Motor neuron (in vitro differentiated cells): ENCODE measurements around the gene ABCC10. TPM values are rescaled to one million over a fixed set of nuclear protein-coding genes. Genes with fewer than 3 reads are reported as not detected.
"Not testable (repeated sequence)": the region's sequence is repeated elsewhere in the genome, so short reads cannot be mapped to it uniquely, and the experiment has no call there.

Experiments
- ATAC-seq, 8 experiments: fragments of 200-7000 bp; cut with Tn5 transposase; replicated peaks in 6 of 8; 2 replicates each; pipeline ENCODE4 v1.8.0; 2021; ENCODE audit warnings: mild to moderate bottlenecking in 8 of 8, moderate library complexity in 8 of 8
- H3K27ac ChIP-seq, 2 donors: fragments of 250-450 bp; sonication (Bioruptor Pico); 2 replicates each; pipeline ENCODE4 v1.9.0; 2021; ENCODE audit warnings: antibody characterized with exemption in 2 of 2, mild to moderate bottlenecking in 2 of 2, moderate library complexity in 1 of 2
- H3K4me1 ChIP-seq, 2 donors: fragments of 250-450 bp; sonication (Bioruptor Pico); replicated peaks in 1 of 2; 2 replicates each; pipeline ENCODE4 v1.6.1; 2021; ENCODE audit warnings: antibody characterized with exemption in 2 of 2, mild to moderate bottlenecking in 2 of 2, moderate library complexity in 1 of 2
- H3K4me3 ChIP-seq, 5 donors: fragments of 250-450 bp; sonication (Bioruptor Pico); 2 replicates each; pipeline ENCODE4 v1.9.0; 2021; ENCODE audit warnings: antibody characterized with exemption in 5 of 5, mild to moderate bottlenecking in 5 of 5, moderate library complexity in 4 of 5
- WGBS, 10 experiments: fragments of 450-650 bp; shearing (Covaris generic); methylation state at CpG; one replicate each; pipeline ENCODE4 v1.0.0; 2022; 5-methylcytosine and 5-hydroxymethylcytosine counted together
- in situ Hi-C, 9 experiments: fragments of 400-800 bp; cut with MboI; loops; one replicate each; pipeline ENCODE4 v1.15.0; 2021; ENCODE audit warnings: low sequenced_read_pairs in 9 of 9, low pct_unique_long_range_greater_than_20kb in 2 of 9; ENCODE audit not compliant: unreplicated experiment in 9 of 9
- total RNA-seq, 8 experiments: library from RNA; unstranded; fragments of 300-600 nt; gene quantifications; 2 replicates each; pipeline versions ENCODE4 v1.2.3 to v1.2.4, GENCODE V29; 2022

ABCC10 gene
- total RNA-seq, 8 experiments from 2014 or later: 10.3 to 70.3 (median 16.4) TPM

DNA sequence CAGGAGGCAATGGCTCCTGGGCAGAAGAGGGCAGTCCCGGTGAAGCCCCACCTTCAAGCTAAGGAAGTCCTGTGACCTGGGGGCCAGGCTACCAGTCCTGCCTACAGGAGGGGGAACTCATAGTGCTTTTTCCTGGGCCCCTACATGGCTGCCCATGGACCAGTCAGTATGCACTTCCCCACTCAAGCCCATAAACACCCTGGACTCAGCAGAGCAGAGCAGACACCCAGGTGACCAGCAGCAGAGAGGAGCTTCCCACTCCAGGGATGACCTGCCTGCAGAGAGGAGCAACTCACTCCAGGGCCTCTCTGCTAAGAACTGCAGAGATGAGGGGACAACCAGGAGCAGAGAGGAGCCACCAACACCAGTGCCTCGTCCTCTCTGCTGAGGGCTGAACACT, 14.3 kb upstream of the ABCC10 start:
- WGBS, 10 experiments: 0 to 80% (median 60%) methylated on average over 1 of the region's 2 CpGs; no CpG with 5 or more reads in 5 of the 10 experiments
- ATAC-seq: no peak

DNA sequence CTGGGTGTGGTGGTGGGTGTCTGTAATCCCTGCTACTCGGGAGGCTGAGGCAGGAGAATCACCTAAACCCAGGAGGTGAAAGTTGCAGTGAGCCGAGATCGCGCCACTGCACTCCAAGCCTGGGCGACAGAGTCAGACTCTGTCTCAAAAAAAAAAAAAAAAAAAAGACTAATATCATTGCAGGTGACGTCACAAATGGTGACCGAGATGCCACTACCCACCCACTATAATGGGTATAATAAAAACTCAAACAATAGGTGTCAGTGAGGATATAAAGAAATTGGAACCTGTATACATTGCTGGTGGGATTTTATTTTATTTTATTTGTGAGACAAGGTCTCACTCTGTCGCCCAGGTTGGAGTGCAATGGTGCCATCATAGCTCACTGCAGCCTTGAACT, 12.1 kb upstream of the ABCC10 start:
- H3K27ac ChIP-seq, ATAC-seq, in situ Hi-C loops, H3K4me3 ChIP-seq, H3K4me1 ChIP-seq: not testable (repeated sequence)
- WGBS, 10 experiments: 20 to 94% (median 74%) methylated on average over 1 to 6 of the region's 8 CpGs; no CpG with 5 or more reads in 1 of the 10 experiments

More for the DNA sequence above, 14.3 kb upstream of the ABCC10 start:
- Histone ChIP-seq H3K27ac (no peak overlapping the region), H3K4me3 (no peak overlapping the region), H3K4me1 (no peaks in the 10 kb centered on the region)
- in situ Hi-C loops: no loop called here

DNA sequence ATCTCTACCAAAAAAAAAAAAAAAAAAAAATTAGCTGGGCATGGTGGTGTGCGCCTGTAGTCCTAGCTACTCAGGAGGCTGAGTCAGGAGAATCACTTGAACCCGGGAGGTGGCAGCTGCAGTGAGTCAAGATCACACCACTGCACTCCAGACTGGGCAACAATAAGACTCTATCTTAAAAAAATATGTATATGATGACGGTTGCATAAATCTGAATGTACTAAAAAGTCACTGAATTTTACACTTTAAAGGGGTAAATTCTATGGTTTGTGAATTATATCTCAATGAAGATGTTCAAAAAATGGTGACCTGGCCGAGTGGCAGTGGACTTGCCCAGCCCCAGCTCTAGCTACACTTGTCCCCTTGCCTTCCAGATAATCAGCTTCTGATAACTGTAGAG, 10.4 kb upstream of the ABCC10 start:
- no peak overlapping the region for H3K4me3 ChIP-seq
- ATAC-seq: no peak
- no peaks in the 10 kb centered on the region for H3K4me1 ChIP-seq
- in situ Hi-C loops: no loop called here
- no peak overlapping the region for H3K27ac ChIP-seq
- 14 to 97% (median 70%) methylated on average over 1 to 4 of the region's 4 CpGs for WGBS, 10 experiments

DNA sequence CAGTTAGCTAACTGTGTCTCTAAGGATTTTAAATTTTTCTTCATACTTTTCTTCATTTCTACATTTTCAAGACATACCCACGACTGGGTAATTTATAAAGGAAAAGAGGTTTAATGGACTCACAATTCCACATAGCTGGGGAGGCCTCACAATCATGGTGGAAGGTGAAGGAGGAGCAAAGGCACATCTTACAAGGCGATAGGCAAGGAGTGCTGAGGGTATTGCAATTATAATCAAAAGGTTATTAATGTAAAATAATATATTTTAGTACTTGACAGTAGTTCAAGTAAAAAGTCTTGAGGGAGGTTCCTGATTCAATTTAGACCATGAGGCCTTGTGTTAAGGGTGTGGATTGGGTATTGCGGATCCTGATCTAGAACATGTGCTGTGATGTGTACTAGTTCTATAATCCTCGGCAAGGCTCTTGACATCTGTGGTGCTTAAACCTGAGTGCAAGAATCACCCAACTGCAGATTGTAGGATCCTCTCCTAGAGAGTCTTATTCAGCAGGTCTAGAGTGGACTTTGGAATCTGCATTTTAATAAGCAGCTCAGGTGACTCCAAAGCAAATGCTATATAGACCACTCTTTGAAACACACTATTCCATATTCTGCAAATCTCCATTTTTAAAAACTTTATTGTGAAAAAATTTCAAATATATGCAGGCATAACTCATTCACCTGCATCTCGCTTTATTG, 7.2 kb upstream of the ABCC10 start:
- H3K4me3 ChIP-seq: no peak overlapping the region

DNA sequence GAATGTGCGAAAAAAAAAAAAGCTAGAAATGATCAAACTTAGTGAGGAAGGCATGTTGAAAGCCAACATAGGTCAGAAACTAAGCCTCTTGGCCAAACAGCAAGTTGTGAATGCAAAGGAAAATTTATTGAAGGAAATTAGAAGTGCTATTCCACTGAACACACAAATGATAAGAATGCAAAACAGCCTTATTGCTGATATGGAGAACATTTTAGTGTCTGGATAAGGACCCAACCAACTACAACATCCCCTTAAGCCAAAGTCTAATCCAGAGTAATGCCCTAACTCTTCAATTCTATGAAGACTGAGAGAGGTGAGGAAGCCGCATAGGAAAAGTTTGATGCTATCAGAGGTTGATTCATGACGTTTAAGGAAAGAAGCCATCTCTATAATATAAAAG, 5.5 kb upstream of the ABCC10 start:
- ATAC-seq: no peak
- Histone ChIP-seq H3K27ac (no peak overlapping the region), H3K4me3 (no peak overlapping the region), H3K4me1 (peaks cover 0 to under 1% of the 10 kb centered on the region in 2 donors)
- 70 to 97% (median 80%) methylated on average over 1 to 3 of the region's 3 CpGs for WGBS, 10 experiments
- in situ Hi-C loops: no loop called here

More for the DNA sequence above, 7.2 kb upstream of the ABCC10 start:
- ATAC-seq: no peak
- in situ Hi-C loops: no loop called here
- H3K4me1 ChIP-seq: no peaks in the 10 kb centered on the region
- 47 to 100% (median 52%) methylated on average over 1 to 5 of the region's 5 CpGs; no CpG with 5 or more reads in 2 of the 10 experiments for WGBS, 10 experiments
- no peak overlapping the region for H3K27ac ChIP-seq

DNA sequence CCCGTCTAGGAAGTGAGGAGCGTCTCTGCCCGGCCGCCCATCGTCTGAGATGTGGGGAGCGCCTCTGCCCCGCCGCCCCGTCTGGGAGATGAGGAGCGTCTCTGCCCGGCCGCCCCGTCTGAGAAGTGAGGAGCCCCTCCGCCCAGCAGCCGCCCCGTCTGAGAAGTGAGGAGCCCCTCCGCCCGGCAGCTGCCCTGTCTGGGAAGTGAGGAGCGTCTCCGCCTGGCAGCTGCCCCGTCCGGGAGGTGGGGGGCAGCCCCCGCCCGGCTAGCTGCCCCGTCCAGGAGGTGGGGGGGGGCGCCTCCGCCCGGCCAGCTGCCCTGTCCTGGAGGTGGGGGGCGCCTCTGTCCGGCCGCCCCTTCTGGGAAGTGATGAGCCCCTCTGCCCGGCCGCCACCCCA, 2.3 kb upstream of the ABCC10 start:
- not testable (repeated sequence) for ATAC-seq, H3K4me3 ChIP-seq, H3K27ac ChIP-seq
- H3K4me1 ChIP-seq: peaks cover 12 to 13% of the 10 kb centered on the region in 2 donors
- WGBS, 10 experiments: no CpG with 5 or more reads among the region's 33 CpGs
- in situ Hi-C loops: loop anchor here in 1 of 9 experiments (25.0 kb wide), 1 partner anchor 163 kb away; no protein-coding TSS in a partner anchor

DNA sequence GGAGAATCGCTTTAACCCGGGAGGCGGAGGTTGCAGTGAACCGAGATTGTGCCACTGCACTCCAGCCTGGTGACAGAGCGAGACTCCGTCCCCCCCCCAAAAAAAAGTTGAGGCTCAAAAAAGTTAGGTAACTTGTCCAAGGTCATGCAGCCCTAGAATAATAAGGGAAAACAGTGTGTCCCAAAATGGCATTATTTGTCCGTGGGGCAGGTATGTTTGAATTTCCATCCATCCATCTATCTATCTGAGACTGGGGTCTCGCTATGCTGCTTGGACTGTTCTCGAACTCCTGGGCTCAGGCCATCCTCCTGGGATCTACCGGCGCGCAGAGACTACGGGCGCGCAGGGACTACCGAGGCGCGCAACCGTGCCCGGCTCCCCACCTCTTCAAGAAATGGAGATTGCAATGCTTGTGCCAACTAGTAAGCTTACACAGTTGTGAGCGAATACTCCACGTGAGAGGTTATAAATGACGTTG, 374 bp upstream of the ABCC10 start:
- peak overlapping the region; percentile 79 to 90 for H3K27ac ChIP-seq
- H3K4me3 ChIP-seq: peak overlapping the region; percentile 49 to 76 (median 57)
- H3K4me1 ChIP-seq: peaks cover 12 to 13% of the 10 kb centered on the region in 2 donors
- no peak for ATAC-seq
- in situ Hi-C loops: loop anchor here in 1 of 9 experiments (25.0 kb wide), 1 partner anchor 165 kb away; no protein-coding TSS in a partner anchor
- WGBS, 10 experiments: 17 to 100% (median 90%) methylated on average over 1 to 18 of the region's 23 CpGs; no CpG with 5 or more reads in 3 of the 10 experiments

DNA sequence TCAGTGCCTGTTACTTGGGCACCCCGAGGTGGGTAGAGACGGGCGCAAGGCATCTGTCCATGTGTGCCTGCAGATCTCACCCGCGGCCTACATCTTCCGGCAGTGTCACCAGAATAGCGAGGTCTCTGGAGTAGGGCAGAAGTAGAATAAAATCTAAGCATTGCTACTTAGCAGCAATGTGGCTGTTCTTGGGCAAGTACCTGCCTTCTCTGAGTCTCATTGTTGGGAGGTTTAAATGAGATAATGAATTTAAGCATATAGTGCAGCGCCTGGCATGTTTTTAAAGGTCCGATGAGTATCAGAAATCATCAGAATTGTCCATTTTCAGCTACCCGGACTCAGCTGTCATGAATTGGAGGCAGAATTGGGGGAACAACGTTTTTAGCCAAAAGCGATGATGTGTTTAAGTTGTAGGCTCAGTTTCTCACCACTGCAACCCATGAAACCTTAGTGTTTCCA, 800 bp downstream of the ABCC10 start:
- peak overlapping the region; percentile 49 to 76 (median 57) for H3K4me3 ChIP-seq
- in situ Hi-C loops: loop anchor here in 1 of 9 experiments (25.0 kb wide), 1 partner anchor 166 kb away; no protein-coding TSS in a partner anchor
- ATAC-seq: peak in 2 of 8 experiments; percentile 21 to 31
- 0 to 25% (median 13%) methylated on average over 3 to 11 of the region's 12 CpGs; no CpG with 5 or more reads in 3 of the 10 experiments for WGBS, 10 experiments
- peak overlapping the region; percentile 79 to 90 for H3K27ac ChIP-seq
- peaks cover 12 to 13% of the 10 kb centered on the region in 2 donors for H3K4me1 ChIP-seq

DNA sequence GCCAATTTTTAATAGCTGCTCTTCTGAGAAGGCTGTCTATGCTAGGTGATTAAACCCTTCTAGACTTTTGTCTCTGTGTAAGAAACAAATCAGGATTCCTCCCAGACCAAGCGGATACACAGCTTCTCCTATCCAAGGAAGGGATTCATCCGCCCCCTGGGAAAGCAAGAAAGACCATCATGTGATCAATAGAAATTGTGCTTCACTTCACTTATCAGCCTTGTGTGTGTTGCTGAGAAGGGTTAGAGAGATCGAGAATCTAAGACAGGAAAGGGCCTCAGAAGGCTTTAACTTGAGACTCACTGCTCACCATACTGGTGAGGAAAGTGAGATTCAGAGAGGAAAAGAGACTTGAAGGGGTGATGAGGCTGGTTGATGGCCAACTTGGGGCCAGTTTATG, 1.5 kb downstream of the ABCC10 start:
- in situ Hi-C loops: loop anchor here in 1 of 9 experiments (25.0 kb wide), 1 partner anchor 167 kb away; no protein-coding TSS in a partner anchor
- Histone ChIP-seq H3K4me1 (peaks cover 12 to 13% of the 10 kb centered on the region in 2 donors), H3K27ac (no peak overlapping the region), H3K4me3 (peak overlapping the region; percentile 49 to 76 (median 57))
- no peak for ATAC-seq
- 52 to 100% (median 79%) methylated on average over 1 to 3 of the region's 3 CpGs; no CpG with 5 or more reads in 4 of the 10 experiments for WGBS, 10 experiments

DNA sequence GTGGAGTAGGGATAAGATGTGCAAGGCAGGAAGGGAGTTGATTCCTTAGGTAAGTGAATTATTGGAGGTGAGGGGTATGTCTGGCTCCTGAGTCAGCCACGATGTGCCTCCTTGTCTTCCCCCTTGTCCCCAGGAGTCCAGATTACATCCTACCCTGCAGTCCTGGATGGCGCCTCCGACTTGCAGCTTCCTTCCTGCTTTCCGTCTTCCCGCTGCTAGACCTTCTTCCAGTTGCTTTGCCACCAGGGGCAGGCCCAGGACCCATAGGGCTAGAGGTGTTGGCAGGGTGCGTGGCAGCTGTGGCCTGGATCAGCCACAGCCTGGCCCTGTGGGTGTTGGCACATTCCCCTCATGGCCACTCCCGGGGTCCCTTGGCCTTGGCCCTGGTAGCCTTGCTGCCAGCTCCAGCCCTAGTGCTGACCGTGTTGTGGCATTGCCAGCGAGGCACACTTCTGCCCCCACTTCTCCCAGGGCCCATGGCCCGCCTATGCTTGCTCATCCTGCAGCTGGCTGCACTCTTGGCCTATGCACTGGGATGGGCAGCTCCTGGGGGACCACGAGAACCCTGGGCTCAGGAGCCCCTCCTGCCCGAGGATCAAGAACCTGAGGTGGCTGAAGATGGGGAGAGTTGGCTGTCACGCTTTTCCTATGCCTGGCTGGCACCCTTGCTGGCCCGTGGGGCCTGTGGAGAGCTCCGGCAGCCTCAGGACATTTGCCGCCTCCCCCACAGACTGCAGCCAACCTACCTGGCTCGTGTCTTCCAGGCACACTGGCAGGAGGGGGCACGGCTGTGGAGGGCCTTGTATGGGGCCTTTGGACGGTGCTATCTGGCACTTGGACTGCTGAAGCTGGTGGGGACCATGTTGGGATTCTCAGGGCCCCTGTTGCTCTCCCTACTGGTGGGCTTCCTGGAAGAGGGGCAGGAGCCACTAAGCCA, 4.9 kb downstream of the ABCC10 start:
- in situ Hi-C loops: loop anchor here in 1 of 9 experiments (25.0 kb wide), 1 partner anchor 170 kb away; no protein-coding TSS in a partner anchor
- no peak overlapping the region for H3K4me3 ChIP-seq
- 80 to 100% (median 91%) methylated on average over 1 to 6 of the region's 19 CpGs; no CpG with 5 or more reads in 3 of the 10 experiments for WGBS, 10 experiments
- H3K4me1 ChIP-seq: peaks cover 21 to 22% of the 10 kb centered on the region in 2 donors
- no peak for ATAC-seq
- H3K27ac ChIP-seq: no peak overlapping the region

DNA sequence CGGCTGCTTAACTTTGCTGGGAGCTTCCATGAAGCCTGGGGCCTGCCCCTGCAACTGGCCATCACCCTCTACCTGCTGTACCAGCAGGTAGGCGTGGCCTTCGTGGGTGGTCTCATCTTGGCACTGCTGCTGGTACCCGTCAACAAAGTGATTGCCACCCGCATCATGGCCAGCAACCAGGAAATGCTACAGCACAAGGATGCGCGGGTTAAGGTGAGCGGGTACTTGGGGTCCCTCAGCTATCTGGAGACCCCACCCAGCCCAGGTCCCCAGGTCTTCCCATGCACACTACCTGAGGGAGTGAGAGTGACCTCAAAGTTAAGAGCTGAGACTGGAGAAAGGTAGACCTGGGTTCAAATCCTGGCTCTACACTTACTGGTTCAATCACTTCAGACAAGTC, 5.8 kb downstream of the ABCC10 start:
- H3K4me1 ChIP-seq: peaks cover 21 to 26% of the 10 kb centered on the region in 2 donors
- H3K27ac ChIP-seq: no peak overlapping the region
- WGBS, 10 experiments: 84 to 100% (median 95%) methylated on average over 1 to 6 of the region's 8 CpGs; no CpG with 5 or more reads in 6 of the 10 experiments
- in situ Hi-C loops: loop anchor here in 1 of 9 experiments (25.0 kb wide), 1 partner anchor 171 kb away; no protein-coding TSS in a partner anchor
- H3K4me3 ChIP-seq: no peak overlapping the region
- no peak for ATAC-seq
